ENCODE data around the gene MTMR12.

MTMR12 gene

DNA sequence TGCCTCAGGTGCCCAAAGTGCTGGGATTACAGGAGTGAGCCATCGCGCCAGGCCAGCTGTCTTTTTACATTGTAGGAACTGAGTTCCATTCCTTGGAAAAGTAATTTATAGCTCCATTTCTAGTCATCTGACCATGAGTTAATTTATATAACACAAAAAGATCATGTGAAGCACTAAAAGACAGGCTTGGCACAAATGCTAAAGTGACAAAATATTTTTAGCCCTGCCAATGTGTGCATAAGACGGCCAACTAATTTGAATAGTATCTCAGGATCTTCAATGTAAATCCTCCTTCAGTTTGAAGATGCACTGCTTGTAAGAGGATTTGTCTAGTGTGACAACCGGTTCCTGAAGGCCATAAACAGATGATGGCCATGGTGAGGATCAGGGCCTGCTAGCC lies 49.1 kb downstream of the MTMR12 start:
- TF ChIP-seq EZH2phosphoT487 (IDR thresholded peaks at IDR 0.05; ENCODE audit: borderline replicate concordance, low read length): no peak
- TF ChIP-seq, protein P1, sequence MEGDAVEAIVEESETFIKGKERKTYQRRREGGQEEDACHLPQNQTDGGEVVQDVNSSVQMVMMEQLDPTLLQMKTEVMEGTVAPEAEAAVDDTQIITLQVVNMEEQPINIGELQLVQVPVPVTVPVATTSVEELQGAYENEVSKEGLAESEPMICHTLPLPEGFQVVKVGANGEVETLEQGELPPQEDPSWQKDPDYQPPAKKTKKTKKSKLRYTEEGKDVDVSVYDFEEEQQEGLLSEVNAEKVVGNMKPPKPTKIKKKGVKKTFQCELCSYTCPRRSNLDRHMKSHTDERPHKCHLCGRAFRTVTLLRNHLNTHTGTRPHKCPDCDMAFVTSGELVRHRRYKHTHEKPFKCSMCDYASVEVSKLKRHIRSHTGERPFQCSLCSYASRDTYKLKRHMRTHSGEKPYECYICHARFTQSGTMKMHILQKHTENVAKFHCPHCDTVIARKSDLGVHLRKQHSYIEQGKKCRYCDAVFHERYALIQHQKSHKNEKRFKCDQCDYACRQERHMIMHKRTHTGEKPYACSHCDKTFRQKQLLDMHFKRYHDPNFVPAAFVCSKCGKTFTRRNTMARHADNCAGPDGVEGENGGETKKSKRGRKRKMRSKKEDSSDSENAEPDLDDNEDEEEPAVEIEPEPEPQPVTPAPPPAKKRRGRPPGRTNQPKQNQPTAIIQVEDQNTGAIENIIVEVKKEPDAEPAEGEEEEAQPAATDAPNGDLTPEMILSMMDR (IDR thresholded peaks at IDR 0.05; ENCODE audit: low read depth, low read length, poor library complexity, severe bottlenecking): no peak
- no peaks in the 10 kb centered on the region for H3K9me2 ChIP-seq (replicated peaks; ENCODE audit: control insufficient read depth, low read length)
- peaks cover 19% of the 10 kb centered on the region for H3K4me1 ChIP-seq (ENCODE audit: control insufficient read depth, low read length)
- no peak overlapping the region for H3K4me2 ChIP-seq (ENCODE audit: low read length)
- 0 out of 2 replicates have a peak, but pooled peaks cover 4% of the 10 kb centered on the region for H3F3A ChIP-seq (ENCODE audit: control insufficient read depth, insufficient read depth)
- no peaks in the 10 kb centered on the region for H3K27me3 ChIP-seq (ENCODE audit: control insufficient read depth, low read length)
- peaks cover 96% of the 10 kb centered on the region for H3K36me3 ChIP-seq (ENCODE audit: control insufficient read depth, low read length)
- H3K79me2 ChIP-seq (ENCODE audit: control insufficient read depth, low read length): peaks cover 6% of the 10 kb centered on the region; the same call in 1 of the 2 replicates
- no peak overlapping the region for H3K27ac ChIP-seq (ENCODE audit: low read depth, low read length)
- no peaks in the 10 kb centered on the region for H4K20me1 ChIP-seq (ENCODE audit: control insufficient read depth, insufficient read depth, low read depth, low read length)
- no peaks in the 10 kb centered on the region for H3K9me3 ChIP-seq (ENCODE audit: control insufficient read depth, insufficient read depth, low read length)
- no peak overlapping the region for H3K4me3 ChIP-seq (ENCODE audit: low read length)

DNA sequence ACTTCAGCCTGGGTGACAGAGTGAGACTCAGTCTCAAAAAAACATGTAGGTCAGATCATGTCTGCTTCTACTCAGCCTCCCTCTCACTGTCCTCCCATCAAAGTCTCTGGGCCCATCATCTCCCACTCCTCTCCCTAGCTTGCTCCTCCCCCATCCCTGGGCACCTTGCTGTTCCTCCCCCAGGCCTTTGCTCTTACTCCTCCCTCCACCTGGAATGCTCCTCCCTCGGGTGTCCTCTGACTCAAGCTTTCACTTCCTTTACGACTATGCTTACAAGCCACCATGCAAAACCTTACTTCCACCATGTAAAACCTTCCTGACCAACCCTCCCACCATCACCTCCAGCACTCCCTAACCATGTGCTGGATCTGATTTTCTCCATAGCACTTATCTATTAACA lies 51.5 kb downstream of the MTMR12 start:
- Histone ChIP-seq H4K20me1 (ENCODE audit: control insufficient read depth, insufficient read depth, low read depth, low read length) (no peaks in the 10 kb centered on the region), H3K9me3 (ENCODE audit: control insufficient read depth, insufficient read depth, low read length) (no peaks in the 10 kb centered on the region), H3K4me2 (ENCODE audit: low read length) (no peak overlapping the region), H3K4me1 (ENCODE audit: control insufficient read depth, low read length) (peaks cover 19% of the 10 kb centered on the region), H3K9me2 (replicated peaks; ENCODE audit: control insufficient read depth, low read length) (no peaks in the 10 kb centered on the region), H3K27ac (ENCODE audit: low read depth, low read length) (no peak overlapping the region), H3K79me2 (ENCODE audit: control insufficient read depth, low read length) (peaks cover 6% of the 10 kb centered on the region; the same call in 1 of the 2 replicates), H3F3A (ENCODE audit: control insufficient read depth, insufficient read depth) (0 out of 2 replicates have a peak, but pooled peaks cover 4% of the 10 kb centered on the region), H3K27me3 (ENCODE audit: control insufficient read depth, low read length) (no peaks in the 10 kb centered on the region), H3K4me3 (ENCODE audit: low read length) (no peak overlapping the region), H3K36me3 (ENCODE audit: control insufficient read depth, low read length) (peaks cover 96% of the 10 kb centered on the region)
- TF ChIP-seq, protein P1 (IDR thresholded peaks at IDR 0.05; ENCODE audit: low read depth, low read length, poor library complexity, severe bottlenecking): no peak
- TF ChIP-seq EZH2phosphoT487 (IDR thresholded peaks at IDR 0.05; ENCODE audit: borderline replicate concordance, low read length): no peak

DNA sequence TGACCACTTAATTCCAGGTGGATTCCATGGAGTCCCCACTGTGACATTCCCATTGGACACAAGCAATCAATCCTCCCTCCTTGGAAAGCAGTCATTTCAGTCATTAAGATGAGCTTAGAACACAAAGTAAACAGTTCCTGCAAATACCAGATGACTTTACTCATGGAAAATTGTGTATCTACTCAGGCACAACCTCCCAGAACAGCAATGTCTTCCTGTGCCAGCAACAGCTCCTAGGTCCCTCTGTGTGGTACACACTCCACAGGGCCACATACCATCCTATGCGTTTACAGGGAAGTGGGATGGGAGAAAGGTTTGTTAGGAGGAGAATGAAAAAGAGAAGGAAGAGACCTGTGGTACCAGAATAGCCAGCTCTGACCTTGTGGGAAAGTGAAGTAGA lies 53.7 kb downstream of the MTMR12 start:
- Histone ChIP-seq H3K79me2 (ENCODE audit: control insufficient read depth, low read length) (peaks cover 3% of the 10 kb centered on the region; the same call in 1 of the 2 replicates), H3K4me1 (ENCODE audit: control insufficient read depth, low read length) (peaks cover 19% of the 10 kb centered on the region), H3K9me2 (replicated peaks; ENCODE audit: control insufficient read depth, low read length) (no peaks in the 10 kb centered on the region), H4K20me1 (ENCODE audit: control insufficient read depth, insufficient read depth, low read depth, low read length) (no peaks in the 10 kb centered on the region), H3K4me2 (ENCODE audit: low read length) (no peak overlapping the region), H3K36me3 (ENCODE audit: control insufficient read depth, low read length) (peaks cover 96% of the 10 kb centered on the region), H3K27ac (ENCODE audit: low read depth, low read length) (no peak overlapping the region), H3K9me3 (ENCODE audit: control insufficient read depth, insufficient read depth, low read length) (no peaks in the 10 kb centered on the region), H3K4me3 (ENCODE audit: low read length) (no peak overlapping the region), H3F3A (ENCODE audit: control insufficient read depth, insufficient read depth) (no peaks in the 10 kb centered on the region), H3K27me3 (ENCODE audit: control insufficient read depth, low read length) (no peaks in the 10 kb centered on the region)
- no peak for TF ChIP-seq EZH2phosphoT487 (IDR thresholded peaks at IDR 0.05; ENCODE audit: borderline replicate concordance, low read length)
- TF ChIP-seq, protein P1 (IDR thresholded peaks at IDR 0.05; ENCODE audit: low read depth, low read length, poor library complexity, severe bottlenecking): no peak

Data from DOHH2 (cell line).